Astrocyte (in vitro differentiated cells and primary cell): ENCODE data around the gene HSD17B12. TPM values are rescaled to one million over a fixed set of nuclear protein-coding genes. Genes with fewer than 3 reads are reported as not detected.
A peak's percentile ranks its signal among the peaks of the same experiment; 100 is the strongest.

Experiments used
- DNase-seq: peaks from one replicate; pipeline ENCODE4 v3.0.0-alpha.2; 2010; ENCODE audit warnings: low read depth
- FAIRE-seq: peaks from 2 replicates; lab custom pipeline; 2011; peaks lifted over from hg19 to GRCh38; lab: Jason Lieb, UNC
- H2AFZ ChIP-seq: 2 replicates; pipeline ENCODE4 v1.6.0; 2012; ENCODE audit warnings: low read depth, low read length, inconsistent platforms
- H3K27ac ChIP-seq: 2 replicates; pipeline ENCODE4 v1.5.1; 2011; ENCODE audit warnings: low read depth, low read length, inconsistent platforms
- H3K27me3 ChIP-seq: 2 replicates; pipeline ENCODE4 v1.6.0; 2011; ENCODE audit warnings: low read length, inconsistent platforms; ENCODE audit not compliant: insufficient read depth
- H3K36me3 ChIP-seq: 2 replicates; pipeline ENCODE4 v1.5.1; 2011; ENCODE audit warnings: low read length, inconsistent platforms; ENCODE audit not compliant: insufficient read depth
- H3K4me1 ChIP-seq: 2 replicates; pipeline ENCODE4 v1.5.1; 2011; ENCODE audit warnings: low read length, inconsistent platforms; ENCODE audit not compliant: insufficient read depth
- H3K4me2 ChIP-seq: 2 replicates; pipeline ENCODE4 v1.6.0; 2012; ENCODE audit warnings: low read length, inconsistent platforms
- H3K4me3 ChIP-seq: 2 replicates; pipeline ENCODE4 v1.5.1; 2011; ENCODE audit warnings: low read depth, mild to moderate bottlenecking, low read length, inconsistent platforms; ENCODE audit not compliant: insufficient read depth
- H3K79me2 ChIP-seq: 2 replicates; pipeline ENCODE4 v1.6.0; 2012; ENCODE audit warnings: mild to moderate bottlenecking, low read length, inconsistent platforms; ENCODE audit not compliant: insufficient read depth
- H3K9ac ChIP-seq: 2 replicates; pipeline ENCODE4 v1.6.0; 2012; ENCODE audit warnings: mild to moderate bottlenecking, low read length, inconsistent platforms
- H3K9me3 ChIP-seq: 2 replicates; pipeline ENCODE4 v1.5.1; 2012; ENCODE audit warnings: low read depth, mild to moderate bottlenecking, low read length, inconsistent platforms; ENCODE audit not compliant: insufficient read depth
- H4K20me1 ChIP-seq: 2 replicates; pipeline ENCODE4 v1.6.0; 2012; ENCODE audit warnings: low read length, inconsistent platforms; ENCODE audit not compliant: insufficient read depth
- H3K27ac Mint-ChIP-seq: one replicate; pipeline ENCODE4 v1.8.0; 2021; ENCODE audit warnings: mild to moderate bottlenecking, mixed read lengths; ENCODE audit not compliant: unreplicated experiment
- H3K27me3 Mint-ChIP-seq: one replicate; pipeline ENCODE4 v1.8.0; 2021; ENCODE audit warnings: low read depth, mixed read lengths; ENCODE audit not compliant: unreplicated experiment
- H3K36me3 Mint-ChIP-seq: one replicate; pipeline ENCODE4 v1.8.0; 2021; ENCODE audit warnings: low read depth, mixed read lengths; ENCODE audit not compliant: unreplicated experiment
- H3K4me1 Mint-ChIP-seq: one replicate; pipeline ENCODE4 v1.8.0; 2021; ENCODE audit warnings: low read depth, mixed read lengths; ENCODE audit not compliant: unreplicated experiment
- H3K4me3 Mint-ChIP-seq: one replicate; pipeline ENCODE4 v1.8.0; 2021; ENCODE audit warnings: mild to moderate bottlenecking, moderate library complexity, mixed read lengths; ENCODE audit not compliant: unreplicated experiment
- H3K9me3 Mint-ChIP-seq: one replicate; pipeline ENCODE4 v1.8.0; 2021; ENCODE audit warnings: mild to moderate bottlenecking, mixed read lengths; ENCODE audit not compliant: unreplicated experiment
- EZH2 ChIP-seq: IDR thresholded peaks from 2 replicates; pipeline ENCODE4 v1.6.1; 2012; ENCODE audit warnings: mild to moderate bottlenecking, low read length, inconsistent platforms; ENCODE audit not compliant: insufficient read depth
- total RNA-seq: library from RNA; stranded (reverse); gene quantifications from 2 replicates; pipeline ENCODE4 v1.2.1, GENCODE V29; 2021
- TF ChIP-seq, protein P1 (sequence below): IDR thresholded peaks from 2 replicates; pipeline ENCODE4 v1.5.1; 2011; ENCODE audit warnings: low read depth, mild to moderate bottlenecking, inconsistent platforms, low read length, moderate library complexity; ENCODE audit not compliant: insufficient read depth

HSD17B12 gene
- total RNA-seq, 1 donor from 2014 or later = 132 TPM

GRCh38 chr11:43834286-43834685 is 153.7 kb downstream of the HSD17B12 start:
- H3K9me3 ChIP-seq = no peaks in the 10 kb centered on the region
- H4K20me1 ChIP-seq = peaks cover 5% of the 10 kb centered on the region
- no peak overlapping the region for H3K4me3 Mint-ChIP-seq
- no peaks in the 10 kb centered on the region for H3K36me3 ChIP-seq
- H3K4me1 ChIP-seq = peaks cover 20% of the 10 kb centered on the region
- H3K27me3 ChIP-seq = no peaks in the 10 kb centered on the region
- H2AFZ ChIP-seq = no peak overlapping the region
- H3K4me2 ChIP-seq = no peak overlapping the region
- H3K27ac ChIP-seq = no peak overlapping the region
- peaks cover 42% of the 10 kb centered on the region for H3K4me1 Mint-ChIP-seq
- H3K9ac ChIP-seq = no peak overlapping the region
- FAIRE-seq = no peak
- no peaks in the 10 kb centered on the region for H3K9me3 Mint-ChIP-seq
- H3K27ac Mint-ChIP-seq = no peak overlapping the region
- TF ChIP-seq EZH2 = no peak
- TF ChIP-seq, protein P1, sequence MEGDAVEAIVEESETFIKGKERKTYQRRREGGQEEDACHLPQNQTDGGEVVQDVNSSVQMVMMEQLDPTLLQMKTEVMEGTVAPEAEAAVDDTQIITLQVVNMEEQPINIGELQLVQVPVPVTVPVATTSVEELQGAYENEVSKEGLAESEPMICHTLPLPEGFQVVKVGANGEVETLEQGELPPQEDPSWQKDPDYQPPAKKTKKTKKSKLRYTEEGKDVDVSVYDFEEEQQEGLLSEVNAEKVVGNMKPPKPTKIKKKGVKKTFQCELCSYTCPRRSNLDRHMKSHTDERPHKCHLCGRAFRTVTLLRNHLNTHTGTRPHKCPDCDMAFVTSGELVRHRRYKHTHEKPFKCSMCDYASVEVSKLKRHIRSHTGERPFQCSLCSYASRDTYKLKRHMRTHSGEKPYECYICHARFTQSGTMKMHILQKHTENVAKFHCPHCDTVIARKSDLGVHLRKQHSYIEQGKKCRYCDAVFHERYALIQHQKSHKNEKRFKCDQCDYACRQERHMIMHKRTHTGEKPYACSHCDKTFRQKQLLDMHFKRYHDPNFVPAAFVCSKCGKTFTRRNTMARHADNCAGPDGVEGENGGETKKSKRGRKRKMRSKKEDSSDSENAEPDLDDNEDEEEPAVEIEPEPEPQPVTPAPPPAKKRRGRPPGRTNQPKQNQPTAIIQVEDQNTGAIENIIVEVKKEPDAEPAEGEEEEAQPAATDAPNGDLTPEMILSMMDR = no peak
- H3K27me3 Mint-ChIP-seq = no peaks in the 10 kb centered on the region
- DNase-seq = no peak
- no peak overlapping the region for H3K4me3 ChIP-seq
- H3K79me2 ChIP-seq = no peaks in the 10 kb centered on the region
- peaks cover 3% of the 10 kb centered on the region for H3K36me3 Mint-ChIP-seq

DNA sequence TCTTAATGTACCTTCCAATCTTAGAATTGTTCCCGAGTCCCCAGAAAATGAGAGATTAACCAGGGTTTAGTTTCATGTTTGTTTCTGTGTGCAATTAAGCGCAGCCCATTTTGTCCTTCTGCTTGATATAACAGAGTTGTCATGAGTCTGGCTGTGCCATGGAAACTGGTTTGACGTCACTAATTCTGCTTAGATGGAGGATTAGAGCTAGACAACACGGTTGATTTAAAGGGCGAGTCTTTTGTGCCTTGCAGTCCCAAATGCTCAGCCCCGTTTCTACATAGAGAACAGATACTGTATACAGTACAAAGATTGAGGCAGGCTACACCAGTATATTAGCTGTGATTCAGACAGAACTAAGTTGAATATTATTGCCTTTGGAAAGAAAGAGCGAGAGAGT is 154.6 kb downstream of the HSD17B12 start:
- peaks cover 18% of the 10 kb centered on the region for H3K4me1 ChIP-seq
- no peak overlapping the region for H3K4me2 ChIP-seq
- Mint-ChIP-seq H3K4me1 (peaks cover 39% of the 10 kb centered on the region), H3K36me3 (peaks cover 3% of the 10 kb centered on the region), H3K9me3 (no peaks in the 10 kb centered on the region), H3K4me3 (no peak overlapping the region), H3K27ac (peak overlapping the region; percentile 6), H3K27me3 (no peaks in the 10 kb centered on the region)
- H3K9me3 ChIP-seq = no peaks in the 10 kb centered on the region
- H4K20me1 ChIP-seq = peaks cover 5% of the 10 kb centered on the region
- DNase-seq (no peak), FAIRE-seq (no peak)
- TF ChIP-seq, protein P1 = no peak
- TF ChIP-seq EZH2 = no peak
- no peaks in the 10 kb centered on the region for H3K36me3 ChIP-seq
- H3K4me3 ChIP-seq = no peak overlapping the region
- no peak overlapping the region for H2AFZ ChIP-seq
- no peak overlapping the region for H3K27ac ChIP-seq
- no peaks in the 10 kb centered on the region for H3K27me3 ChIP-seq
- no peaks in the 10 kb centered on the region for H3K79me2 ChIP-seq
- peak overlapping the region; percentile 7 for H3K9ac ChIP-seq

DNA sequence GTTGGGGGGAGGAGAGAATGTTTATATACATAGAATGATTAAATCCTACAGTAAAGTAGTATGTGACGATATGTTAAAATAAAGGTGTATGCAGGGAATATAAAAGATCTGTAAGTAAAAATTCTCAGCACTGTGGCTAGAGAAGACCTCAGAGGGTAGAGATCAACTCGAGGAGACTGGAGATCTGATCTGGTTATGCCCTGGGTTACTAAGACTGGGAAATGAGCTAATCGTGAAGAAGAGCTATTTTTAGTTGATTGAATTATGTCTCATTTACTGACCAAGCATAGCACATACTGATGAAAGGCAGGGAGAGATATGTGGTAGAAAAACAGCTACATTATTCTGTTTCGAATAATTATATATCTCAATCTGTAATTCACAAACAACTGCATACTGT is 157.3 kb downstream of the HSD17B12 start:
- Histone ChIP-seq H3K79me2 (no peaks in the 10 kb centered on the region), H3K36me3 (no peaks in the 10 kb centered on the region), H3K27me3 (no peaks in the 10 kb centered on the region), H2AFZ (no peak overlapping the region), H4K20me1 (no peaks in the 10 kb centered on the region), H3K9ac (no peak overlapping the region), H3K27ac (no peak overlapping the region), H3K4me2 (no peak overlapping the region), H3K9me3 (no peaks in the 10 kb centered on the region), H3K4me1 (peaks cover 3% of the 10 kb centered on the region), H3K4me3 (no peak overlapping the region)
- Mint-ChIP-seq H3K27me3 (no peaks in the 10 kb centered on the region), H3K27ac (peak overlapping the region; percentile 36), H3K4me1 (peaks cover 26% of the 10 kb centered on the region), H3K9me3 (no peaks in the 10 kb centered on the region), H3K36me3 (peaks cover 13% of the 10 kb centered on the region), H3K4me3 (peak overlapping the region; percentile 42)
- DNase-seq (no peak), FAIRE-seq (no peak)
- TF ChIP-seq, protein P1 = no peak
- TF ChIP-seq EZH2 = no peak
